ENCODE measurements around the gene PPP2R3B. TPM values are rescaled to one million over a fixed set of nuclear protein-coding genes. Genes with fewer than 3 reads are reported as not detected.

The PPP2R3B gene
- total RNA-seq, 2 donors from 2014 or later, result 72.5 to 98.7 TPM

DNA sequence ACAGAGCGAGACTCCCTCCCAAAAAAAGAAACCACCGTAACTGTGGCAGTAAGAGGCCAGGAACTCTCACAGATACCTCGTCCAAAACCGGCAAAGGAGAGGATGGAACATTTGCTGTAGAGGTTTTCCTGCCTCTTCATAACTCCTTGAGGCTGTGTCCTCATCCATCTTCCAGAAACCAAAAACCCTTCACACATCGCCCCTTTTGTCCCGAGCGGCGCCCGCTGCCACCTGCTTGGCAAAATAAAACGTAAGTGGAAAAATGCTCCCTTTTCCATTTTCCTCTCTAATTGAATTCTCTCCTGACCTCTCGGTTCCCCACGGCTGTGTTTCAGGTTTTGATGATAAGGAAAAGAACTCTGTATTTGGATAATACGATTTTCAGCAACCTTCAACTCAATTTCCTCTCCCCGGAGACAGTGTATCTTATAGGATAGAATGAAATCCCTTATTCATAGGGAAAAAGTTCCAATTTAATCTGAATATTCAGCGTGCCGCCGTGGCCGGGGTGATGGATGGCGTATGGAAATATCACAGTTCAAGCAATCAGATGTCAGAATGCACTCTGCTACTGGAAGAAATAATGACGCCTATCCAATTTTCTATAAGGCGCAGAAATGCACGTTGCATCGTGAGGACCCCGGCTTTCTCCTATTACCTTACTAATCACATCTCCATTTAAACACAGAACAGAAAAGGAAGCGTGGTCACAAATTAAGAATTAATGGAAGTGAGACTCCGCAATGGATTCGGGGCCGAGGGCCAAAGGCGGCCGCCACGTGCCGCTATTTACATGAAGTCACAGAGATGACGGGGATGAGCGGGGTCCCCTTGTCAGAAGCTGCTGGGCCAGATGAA lies 5.2 kb upstream of the PPP2R3B start:
- H3K36me3 Mint-ChIP-seq (ENCODE audit: low read depth), result no peaks in the 10 kb centered on the region
- 90 to 94% methylated on average over 21 to 32 of the region's 34 CpGs for WGBS, 2 experiments (ENCODE audit: insufficient coverage in 1 of 2, insufficient read length in 1 of 2)
- Histone ChIP-seq H3K9me3 (ENCODE audit: control insufficient read depth, low read length) (no peaks in the 10 kb centered on the region), H3K36me3 (ENCODE audit: control insufficient read depth, insufficient read depth, low read length) (no peaks in the 10 kb centered on the region), H3K27ac (ENCODE audit: low read depth, low read length) (no peak overlapping the region), H3K4me1 (ENCODE audit: control insufficient read depth, insufficient read depth, low read length) (no peaks in the 10 kb centered on the region), H3K27me3 (ENCODE audit: control insufficient read depth, insufficient read depth, low read length, poor library complexity, severe bottlenecking) (no peaks in the 10 kb centered on the region), H3K9ac (ENCODE audit: extremely low read depth, low read length, poor library complexity, severe bottlenecking) (no peak overlapping the region), H3K4me3 (ENCODE audit: low read length) (no peak overlapping the region)
- no peak for DNase-seq
- H3K9me3 Mint-ChIP-seq, result peaks cover 4% of the 10 kb centered on the region
- H3K27ac Mint-ChIP-seq, result no peak overlapping the region
- TF ChIP-seq, protein P1, sequence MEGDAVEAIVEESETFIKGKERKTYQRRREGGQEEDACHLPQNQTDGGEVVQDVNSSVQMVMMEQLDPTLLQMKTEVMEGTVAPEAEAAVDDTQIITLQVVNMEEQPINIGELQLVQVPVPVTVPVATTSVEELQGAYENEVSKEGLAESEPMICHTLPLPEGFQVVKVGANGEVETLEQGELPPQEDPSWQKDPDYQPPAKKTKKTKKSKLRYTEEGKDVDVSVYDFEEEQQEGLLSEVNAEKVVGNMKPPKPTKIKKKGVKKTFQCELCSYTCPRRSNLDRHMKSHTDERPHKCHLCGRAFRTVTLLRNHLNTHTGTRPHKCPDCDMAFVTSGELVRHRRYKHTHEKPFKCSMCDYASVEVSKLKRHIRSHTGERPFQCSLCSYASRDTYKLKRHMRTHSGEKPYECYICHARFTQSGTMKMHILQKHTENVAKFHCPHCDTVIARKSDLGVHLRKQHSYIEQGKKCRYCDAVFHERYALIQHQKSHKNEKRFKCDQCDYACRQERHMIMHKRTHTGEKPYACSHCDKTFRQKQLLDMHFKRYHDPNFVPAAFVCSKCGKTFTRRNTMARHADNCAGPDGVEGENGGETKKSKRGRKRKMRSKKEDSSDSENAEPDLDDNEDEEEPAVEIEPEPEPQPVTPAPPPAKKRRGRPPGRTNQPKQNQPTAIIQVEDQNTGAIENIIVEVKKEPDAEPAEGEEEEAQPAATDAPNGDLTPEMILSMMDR (conservative IDR thresholded peaks at IDR 0.05), result no peak
- no peaks in the 10 kb centered on the region for H3K27me3 Mint-ChIP-seq (ENCODE audit: insufficient read depth)
- no peaks in the 10 kb centered on the region for H3K4me1 Mint-ChIP-seq
- no peak overlapping the region for H3K4me3 Mint-ChIP-seq

DNA sequence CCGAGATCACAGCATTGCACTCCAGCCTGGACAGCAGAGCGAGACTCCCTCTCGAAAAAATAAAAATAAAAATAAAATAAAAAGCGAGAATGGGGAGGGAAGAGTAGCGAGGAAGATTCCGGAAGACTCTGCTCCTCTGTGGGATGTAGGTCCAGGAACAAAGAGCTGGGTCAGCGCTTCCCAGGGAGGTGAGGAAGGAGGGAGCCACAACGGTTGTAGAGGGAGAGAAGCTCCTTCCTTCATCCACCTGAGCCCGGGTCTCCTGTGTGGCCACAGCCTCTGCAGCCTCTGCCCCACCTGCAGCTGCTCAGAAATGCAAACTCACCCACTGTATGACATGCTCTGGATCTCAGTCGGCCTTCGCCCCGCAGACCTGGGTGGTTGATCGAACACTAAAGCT lies 3.8 kb upstream of the PPP2R3B start:
- 95 to 97% methylated on average over 6 to 13 of the region's 13 CpGs for WGBS, 2 experiments (ENCODE audit: insufficient coverage in 1 of 2, insufficient read length in 1 of 2)
- Mint-ChIP-seq H3K4me3 (no peak overlapping the region), H3K9me3 (peaks cover 4% of the 10 kb centered on the region), H3K27me3 (ENCODE audit: insufficient read depth) (no peaks in the 10 kb centered on the region), H3K4me1 (no peaks in the 10 kb centered on the region), H3K27ac (no peak overlapping the region), H3K36me3 (ENCODE audit: low read depth) (no peaks in the 10 kb centered on the region)
- no peaks in the 10 kb centered on the region for H3K9me3 ChIP-seq (ENCODE audit: control insufficient read depth, low read length)
- H3K27me3 ChIP-seq (ENCODE audit: control insufficient read depth, insufficient read depth, low read length, poor library complexity, severe bottlenecking), result no peaks in the 10 kb centered on the region
- no peak for DNase-seq
- H3K9ac ChIP-seq (ENCODE audit: extremely low read depth, low read length, poor library complexity, severe bottlenecking), result no peak overlapping the region
- H3K4me1 ChIP-seq (ENCODE audit: control insufficient read depth, insufficient read depth, low read length), result no peaks in the 10 kb centered on the region
- H3K27ac ChIP-seq (ENCODE audit: low read depth, low read length), result no peak overlapping the region
- TF ChIP-seq, protein P1 (conservative IDR thresholded peaks at IDR 0.05), result no peak
- H3K36me3 ChIP-seq (ENCODE audit: control insufficient read depth, insufficient read depth, low read length), result no peaks in the 10 kb centered on the region
- H3K4me3 ChIP-seq (ENCODE audit: low read length), result no peak overlapping the region

DNA sequence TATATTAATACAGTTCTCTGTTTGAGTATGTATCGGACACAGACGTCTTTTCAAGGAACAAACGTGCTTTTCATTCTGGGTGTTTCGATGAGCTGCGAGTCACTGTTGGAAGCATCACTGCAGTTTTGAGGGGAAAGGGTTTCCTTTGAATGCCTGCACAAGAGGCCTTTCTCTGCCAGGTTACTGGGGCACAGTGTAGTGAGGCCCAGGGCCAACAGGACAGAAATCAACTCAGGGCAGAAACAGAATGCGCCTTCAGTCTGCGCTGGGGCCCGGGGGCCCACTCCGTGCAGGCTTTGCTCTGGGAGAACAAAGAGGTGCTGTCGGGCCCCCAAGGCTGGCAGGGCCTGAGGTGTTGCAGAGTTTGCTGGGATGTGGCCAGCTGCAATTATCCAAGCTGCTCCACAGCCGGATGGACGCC lies 2.3 kb upstream of the PPP2R3B start:
- no peak overlapping the region for H3K9ac ChIP-seq (ENCODE audit: extremely low read depth, low read length, poor library complexity, severe bottlenecking)

More for the DNA sequence above, 2.3 kb upstream of the PPP2R3B start:
- WGBS, 2 experiments (ENCODE audit: insufficient coverage in 1 of 2, insufficient read length in 1 of 2), result 92 to 98% methylated on average over 12 of the region's 12 CpGs
- Mint-ChIP-seq H3K27ac (no peak overlapping the region), H3K4me1 (no peaks in the 10 kb centered on the region), H3K4me3 (no peak overlapping the region), H3K9me3 (no peaks in the 10 kb centered on the region), H3K36me3 (ENCODE audit: low read depth) (peaks cover 2% of the 10 kb centered on the region), H3K27me3 (ENCODE audit: insufficient read depth) (no peaks in the 10 kb centered on the region)
- Histone ChIP-seq H3K36me3 (ENCODE audit: control insufficient read depth, insufficient read depth, low read length) (no peaks in the 10 kb centered on the region), H3K27ac (ENCODE audit: low read depth, low read length) (peak overlapping the region; percentile 45), H3K4me1 (ENCODE audit: control insufficient read depth, insufficient read depth, low read length) (no peaks in the 10 kb centered on the region), H3K27me3 (ENCODE audit: control insufficient read depth, insufficient read depth, low read length, poor library complexity, severe bottlenecking) (no peaks in the 10 kb centered on the region), H3K9me3 (ENCODE audit: control insufficient read depth, low read length) (no peaks in the 10 kb centered on the region), H3K4me3 (ENCODE audit: low read length) (no peak overlapping the region)
- DNase-seq, result no peak
- TF ChIP-seq, protein P1 (conservative IDR thresholded peaks at IDR 0.05), result no peak
